Loucy (cell line): Measurements from ENCODE around the gene XXYLT1.

ENCODE experiments used
- EZH2phosphoT487 ChIP-seq: fragments of 200-600 bp; IDR thresholded peaks from 2 replicates; pipeline ENCODE4 v1.6.1; 2018; ENCODE audit warnings: antibody characterized with exemption, mild to moderate bottlenecking, moderate library complexity, borderline replicate concordance
- TF ChIP-seq, protein P1 (sequence below): fragments of 200-600 bp; sonication (generic); conservative IDR thresholded peaks from 2 replicates; pipeline ENCODE4 v1.5.1; 2014; ENCODE audit warnings: mild to moderate bottlenecking, antibody characterized with exemption, low read length

DNA sequence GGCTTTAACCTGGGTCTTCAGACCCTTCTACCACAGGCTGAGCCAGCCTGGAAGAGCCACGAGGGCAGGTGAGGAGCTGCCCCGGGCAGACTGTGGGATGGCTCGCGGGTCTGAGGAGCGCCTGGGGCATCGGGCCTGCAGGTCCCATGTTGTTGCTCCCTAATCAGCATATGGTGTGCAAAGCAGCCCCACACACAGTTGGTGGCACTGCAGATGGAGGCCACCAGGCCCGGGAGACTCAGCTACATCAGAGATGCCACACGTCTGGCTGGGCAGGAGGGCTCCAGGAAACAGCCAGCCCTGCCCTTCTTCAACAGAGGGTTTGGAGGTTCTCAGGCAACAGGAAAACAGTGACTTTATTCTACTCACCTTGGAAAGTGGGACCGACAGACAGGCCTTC lies 63.9 kb downstream of the XXYLT1 start:
- TF ChIP-seq, protein P1, sequence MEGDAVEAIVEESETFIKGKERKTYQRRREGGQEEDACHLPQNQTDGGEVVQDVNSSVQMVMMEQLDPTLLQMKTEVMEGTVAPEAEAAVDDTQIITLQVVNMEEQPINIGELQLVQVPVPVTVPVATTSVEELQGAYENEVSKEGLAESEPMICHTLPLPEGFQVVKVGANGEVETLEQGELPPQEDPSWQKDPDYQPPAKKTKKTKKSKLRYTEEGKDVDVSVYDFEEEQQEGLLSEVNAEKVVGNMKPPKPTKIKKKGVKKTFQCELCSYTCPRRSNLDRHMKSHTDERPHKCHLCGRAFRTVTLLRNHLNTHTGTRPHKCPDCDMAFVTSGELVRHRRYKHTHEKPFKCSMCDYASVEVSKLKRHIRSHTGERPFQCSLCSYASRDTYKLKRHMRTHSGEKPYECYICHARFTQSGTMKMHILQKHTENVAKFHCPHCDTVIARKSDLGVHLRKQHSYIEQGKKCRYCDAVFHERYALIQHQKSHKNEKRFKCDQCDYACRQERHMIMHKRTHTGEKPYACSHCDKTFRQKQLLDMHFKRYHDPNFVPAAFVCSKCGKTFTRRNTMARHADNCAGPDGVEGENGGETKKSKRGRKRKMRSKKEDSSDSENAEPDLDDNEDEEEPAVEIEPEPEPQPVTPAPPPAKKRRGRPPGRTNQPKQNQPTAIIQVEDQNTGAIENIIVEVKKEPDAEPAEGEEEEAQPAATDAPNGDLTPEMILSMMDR: no peak
- no peak for TF ChIP-seq EZH2phosphoT487
